ENCODE measurements around the gene ALDH1A3.

ALDH1A3 gene

GRCh38 chr15:100877551-100877950, 2.1 kb upstream of the ALDH1A3 start:
- H3K4me3 ChIP-seq (ENCODE audit: low read depth, low read length): no peak overlapping the region
- TF ChIP-seq CTCF (conservative IDR thresholded peaks at IDR 0.05; ENCODE audit: low read depth, low read length): no peak
- DNase-seq (ENCODE audit: low read depth): no peak

DNA sequence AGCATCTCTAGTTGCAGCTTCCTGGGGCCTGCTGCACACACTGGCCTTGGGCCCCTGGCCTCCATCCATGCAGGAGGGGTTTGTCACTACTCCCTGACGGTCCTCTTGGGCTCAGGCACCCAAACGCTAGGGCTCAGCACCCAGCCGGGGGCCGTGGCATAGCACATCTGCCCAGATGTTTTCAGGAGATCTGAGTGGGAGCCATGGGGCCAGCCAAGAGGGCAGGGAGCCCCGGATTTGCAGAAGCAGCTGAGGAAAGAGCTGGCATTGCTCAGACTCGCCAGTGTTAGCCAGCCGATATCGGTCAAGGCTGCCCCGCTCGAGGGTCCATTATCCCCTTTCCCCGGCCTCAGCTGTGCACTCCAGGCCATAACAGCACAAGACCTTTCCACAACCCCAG, 1.5 kb upstream of the ALDH1A3 start:
- no peak for DNase-seq (ENCODE audit: low read depth)
- no peak overlapping the region for H3K4me3 ChIP-seq (ENCODE audit: low read depth, low read length)
- TF ChIP-seq CTCF (conservative IDR thresholded peaks at IDR 0.05; ENCODE audit: low read depth, low read length): no peak

GRCh38 chr15:100878648-100879047, 983 bp upstream of the ALDH1A3 start:
- TF ChIP-seq CTCF (conservative IDR thresholded peaks at IDR 0.05; ENCODE audit: low read depth, low read length): no peak
- H3K4me3 ChIP-seq (ENCODE audit: low read depth, low read length): peak overlapping the region; percentile 33
- DNase-seq (ENCODE audit: low read depth): no peak

GRCh38 chr15:100879061-100879463, 569 bp upstream of the ALDH1A3 start:
- H3K4me3 ChIP-seq (ENCODE audit: low read depth, low read length): peak overlapping the region; percentile 38
- peak; percentile 9 for DNase-seq (ENCODE audit: low read depth)
- no peak for TF ChIP-seq CTCF (conservative IDR thresholded peaks at IDR 0.05; ENCODE audit: low read depth, low read length)

GRCh38 chr15:100880139-100880896, 687 bp downstream of the ALDH1A3 start:
- no peak for TF ChIP-seq CTCF (conservative IDR thresholded peaks at IDR 0.05; ENCODE audit: low read depth, low read length)
- peak; percentile 18 for DNase-seq (ENCODE audit: low read depth)
- peak overlapping the region; percentile 17 for H3K4me3 ChIP-seq (ENCODE audit: low read depth, low read length)

DNA sequence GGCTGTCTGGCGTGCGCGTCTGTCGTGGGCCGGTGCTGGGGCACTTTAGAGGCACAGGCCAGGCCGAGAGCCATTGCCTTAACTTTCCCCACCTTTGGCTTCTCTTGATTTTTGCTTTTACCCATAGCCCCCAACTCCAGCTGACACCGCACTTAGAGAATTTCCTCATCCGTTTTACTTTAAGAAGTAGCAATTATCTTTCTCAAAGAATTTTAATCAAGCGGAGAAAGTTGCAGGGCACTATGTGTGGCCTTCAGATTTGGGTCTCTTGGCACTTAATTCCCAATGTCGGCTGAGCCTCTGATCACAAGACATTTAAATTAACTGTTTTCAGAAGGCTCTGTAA, 1.2 kb downstream of the ALDH1A3 start:
- DNase-seq (ENCODE audit: low read depth): no peak
- no peak overlapping the region for H3K4me3 ChIP-seq (ENCODE audit: low read depth, low read length)
- no peak for TF ChIP-seq CTCF (conservative IDR thresholded peaks at IDR 0.05; ENCODE audit: low read depth, low read length)

Data from choroid plexus epithelial cell (primary cell).